Mammary epithelial cell (primary cell): ENCODE measurements around the gene RECK.

ENCODE experiments used
- CTCF ChIP-seq, 2 donors: IDR thresholded peaks in 1 of 2; conservative IDR thresholded peaks in 1 of 2; 2 replicates each; pipeline ENCODE4 v1.5.1; 2011 to 2012; ENCODE audit warnings: inconsistent platforms in 2 of 2, low read length in 2 of 2, mild to moderate bottlenecking in 2 of 2, control low read depth in 1 of 2, low read depth in 1 of 2; ENCODE audit not compliant: insufficient read depth in 1 of 2; ENCODE audit errors: extremely low read depth in 1 of 2
- EZH2 ChIP-seq: IDR thresholded peaks from 2 replicates; pipeline ENCODE4 v1.6.1; 2012; ENCODE audit warnings: low read length, inconsistent platforms, borderline replicate concordance

GRCh38 chr9:36082931-36083330, 46.2 kb downstream of the RECK start:
- TF ChIP-seq CTCF (conservative IDR thresholded peaks at IDR 0.05 in 1 of 2, IDR thresholded peaks at IDR 0.05 in 1 of 2; ENCODE audit: extremely low read depth in 1 of 2, insufficient read depth in 1 of 2, low read depth in 1 of 2, low read length in 2 of 2), result no peak
- TF ChIP-seq EZH2, result no peak
